CMK (cell line): Measurements from ENCODE around the gene GALR2.
"Not testable (repeated sequence)": the region's sequence is repeated elsewhere in the genome, so short reads cannot be mapped to it uniquely, and the experiment has no call there.

ENCODE experiments used
- DNase-seq: peaks from one replicate; pipeline ENCODE4 v3.0.0-alpha.2; 2010; ENCODE audit warnings: low read depth

The GALR2 gene

GRCh38 chr17:76050538-76051467 lies 23.8 kb upstream of the GALR2 start:
- no peak for DNase-seq

- DNase-seq, result no peak
These were observed 23.0 kb upstream of the GALR2 start for GRCh38 chr17:76051561-76051960.

GRCh38 chr17:76053246-76054111 lies 21.1 kb upstream of the GALR2 start:
- DNase-seq, result no peak

- no peak for DNase-seq
These were observed 20.5 kb upstream of the GALR2 start for GRCh38 chr17:76054112-76054476.

GRCh38 chr17:76056882-76057281 lies 17.7 kb upstream of the GALR2 start:
- DNase-seq, result no peak

GRCh38 chr17:76058264-76058663 lies 16.3 kb upstream of the GALR2 start:
- DNase-seq, result not testable (repeated sequence)

GRCh38 chr17:76063875-76064546 lies 10.6 kb upstream of the GALR2 start:
- no peak for DNase-seq

- DNase-seq, result no peak
These were observed 8.8 kb upstream of the GALR2 start for GRCh38 chr17:76065775-76066174.

- no peak for DNase-seq
These were observed 2.9 kb upstream of the GALR2 start for GRCh38 chr17:76071531-76072147.

GRCh38 chr17:76072148-76072858 lies 2.3 kb upstream of the GALR2 start, which contains the start of gene SRP68:
TSS of gene SRP68 (minus strand) at chr17:76072517. CDS start at chr17:76072491, 26 bp downstream.
- peak; percentile 93 for DNase-seq

- DNase-seq, result no peak
These were observed 974 bp downstream of the GALR2 start for GRCh38 chr17:76075364-76076145.

- no peak for DNase-seq
These were observed 1.7 kb downstream of the GALR2 start for GRCh38 chr17:76076146-76076764.

GRCh38 chr17:76076765-76077583 lies 2.4 kb downstream of the GALR2 start:
- no peak for DNase-seq

GRCh38 chr17:76077584-76078110 lies 3.1 kb downstream of the GALR2 start:
- DNase-seq, result no peak

- DNase-seq, result not testable (repeated sequence)
These were observed 3.8 kb downstream of the GALR2 start for GRCh38 chr17:76078370-76078769.

- DNase-seq, result no peak
These were observed 4.4 kb downstream of the GALR2 start, which contains the start of gene ZACN for GRCh38 chr17:76078860-76079534. TSS of gene ZACN (plus strand) at chr17:76079182. CDS start at chr17:76079265, 83 bp downstream.

- DNase-seq, result no peak
These were observed 5.0 kb downstream of the GALR2 start for GRCh38 chr17:76079535-76079955.
